Activated CD4-positive, alpha-beta T cell treated with anti-CD3 and anti-CD28 coated beads, Interleukin-2, amount 50 U/mL, for 48 hours (primary cell): Measurements from ENCODE around the gene SIX6.

ENCODE experiments used
- DNase-seq, 2 experiments: peaks; one replicate each; pipeline ENCODE4 v3.0.0-alpha.2; 2020

The SIX6 gene

GRCh38 chr14:60514741-60515491, 6.0 kb downstream of the SIX6 start:
- DNase-seq: no peak

GRCh38 chr14:60515511-60516289, 6.8 kb downstream of the SIX6 start:
- DNase-seq: no peak

- DNase-seq: no peak
These were observed 23.5 kb downstream of the SIX6 start for GRCh38 chr14:60532442-60532841.

- DNase-seq: no peak
These were observed 28.7 kb downstream of the SIX6 start for GRCh38 chr14:60537663-60538062.

GRCh38 chr14:60544659-60545058, 35.7 kb downstream of the SIX6 start:
- no peak for DNase-seq

- DNase-seq: no peak
These were observed 44.9 kb downstream of the SIX6 start for GRCh38 chr14:60553808-60554207.

- peak; percentile 2 to 27 for DNase-seq
These were observed 53.1 kb downstream of the SIX6 start for GRCh38 chr14:60561845-60562746.
